GM18951 (cell line): ENCODE measurements around the gene FAM32A.

Experiments
- POLR2A ChIP-seq: IDR thresholded peaks from 4 replicates; pipeline ENCODE4 v1.6.1; 2011; ENCODE audit warnings: mild to moderate bottlenecking; ENCODE audit not compliant: insufficient read length, insufficient read depth; ENCODE audit errors: extremely low read depth
- in situ Hi-C: fragments of 300-500 bp; cut with MboI; formaldehyde crosslinking; loops from one replicate; pipeline ENCODE4 v1.12.0; 2022; ENCODE audit warnings: low sequenced_read_pairs, mixed read lengths, inconsistent platforms; ENCODE audit not compliant: unreplicated experiment

The FAM32A gene

DNA sequence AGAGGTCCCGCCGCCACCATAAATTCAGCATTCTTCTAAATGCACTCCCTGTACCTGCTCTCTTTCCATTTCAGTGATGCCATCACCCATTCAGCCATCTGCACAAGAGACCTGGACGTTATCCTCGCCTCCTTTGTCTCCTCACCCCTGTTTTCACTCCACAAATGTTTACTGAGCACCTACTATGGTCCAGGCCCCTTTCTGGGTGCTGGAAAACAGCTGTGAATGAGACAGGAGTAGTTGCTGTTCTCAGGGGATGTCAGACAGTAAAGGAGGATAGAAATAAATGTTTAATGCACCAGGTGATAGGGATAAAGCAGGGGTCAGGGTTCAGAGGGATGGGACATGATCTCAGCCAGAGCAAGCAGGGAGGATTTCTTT lies 15.8 kb downstream of the FAM32A start:
- TF ChIP-seq POLR2A, result no peak
- in situ Hi-C loops, result no loop called here

DNA sequence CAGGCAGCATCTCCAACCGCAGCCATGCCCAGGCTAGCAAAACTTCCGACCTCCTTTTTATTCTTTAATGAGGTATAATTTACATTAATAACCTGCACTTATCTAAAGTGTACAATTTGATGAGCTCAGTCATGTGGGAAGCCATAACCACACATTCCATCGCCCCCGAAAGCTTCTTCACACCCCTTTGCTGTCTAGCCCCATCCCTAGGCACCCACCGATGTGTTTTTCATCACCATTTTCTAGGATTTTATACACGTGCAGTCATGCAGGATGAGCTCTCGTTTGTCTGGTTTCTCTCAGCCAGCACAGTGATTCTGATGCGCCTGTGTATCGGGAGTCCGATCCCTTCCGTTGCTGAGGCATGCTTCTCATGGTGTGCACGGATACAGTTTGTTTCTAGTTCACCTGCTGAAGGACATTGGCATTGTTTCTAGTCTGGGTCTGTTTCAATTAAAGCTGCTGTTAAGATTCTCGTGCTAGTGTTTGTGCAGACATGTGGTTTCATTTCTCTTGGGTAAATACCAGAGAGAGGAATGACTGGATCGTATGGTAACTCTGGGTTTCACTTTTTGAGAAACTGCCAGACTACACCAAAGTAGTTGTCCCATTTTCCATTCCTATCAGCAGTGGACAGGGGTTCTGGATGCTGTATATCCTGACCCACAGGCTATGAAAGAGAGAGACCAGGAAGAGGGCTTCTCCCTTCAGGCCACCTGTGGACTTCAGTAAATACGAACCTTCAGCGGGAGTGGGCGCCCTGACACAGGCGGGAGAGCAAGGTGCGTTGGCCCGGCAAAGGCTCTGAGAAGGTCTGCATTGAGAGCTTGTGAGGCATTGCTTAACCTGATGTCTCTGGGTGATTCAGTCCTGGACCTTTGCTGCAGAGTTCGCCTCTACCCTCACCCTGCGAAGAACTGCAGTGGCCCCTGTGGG lies 17.4 kb downstream of the FAM32A start:
- in situ Hi-C loops, result no loop called here
- TF ChIP-seq POLR2A, result no peak

DNA sequence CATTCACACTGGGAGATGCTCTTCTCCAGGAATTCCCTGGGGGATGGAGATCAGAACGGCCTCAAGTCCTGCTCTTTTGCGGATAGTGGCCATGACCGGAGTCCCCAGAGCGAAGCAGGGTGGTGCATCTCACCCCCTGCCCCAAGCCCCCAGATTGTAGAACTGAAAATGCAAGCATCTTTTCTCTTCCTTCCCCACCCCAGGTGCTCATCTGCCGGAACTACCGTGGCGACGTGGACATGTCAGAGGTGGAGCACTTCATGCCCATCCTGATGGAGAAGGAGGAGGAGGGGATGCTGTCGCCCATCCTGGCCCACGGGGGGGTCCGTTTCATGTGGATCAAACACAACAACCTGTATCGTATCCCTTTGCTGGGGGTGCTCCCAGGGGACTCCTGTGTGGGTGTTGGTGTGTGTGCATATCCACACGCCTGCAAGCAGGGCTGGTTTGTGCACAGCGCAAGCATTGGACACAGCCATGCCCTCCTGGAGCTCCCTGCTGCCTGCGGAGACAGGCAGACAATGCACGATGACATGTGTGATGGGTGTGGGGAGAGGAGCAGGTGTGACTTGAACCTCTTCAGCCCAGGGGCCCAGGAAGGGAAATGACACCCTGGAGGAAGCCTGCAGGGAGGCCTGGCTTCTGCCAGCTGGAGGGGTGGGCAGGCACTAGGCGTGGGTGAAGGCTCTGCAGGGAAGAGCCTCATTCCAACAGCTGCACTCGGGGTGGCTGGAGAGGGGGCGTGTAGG lies 18.2 kb downstream of the FAM32A start:
- in situ Hi-C loops, result no loop called here
- TF ChIP-seq POLR2A, result no peak

DNA sequence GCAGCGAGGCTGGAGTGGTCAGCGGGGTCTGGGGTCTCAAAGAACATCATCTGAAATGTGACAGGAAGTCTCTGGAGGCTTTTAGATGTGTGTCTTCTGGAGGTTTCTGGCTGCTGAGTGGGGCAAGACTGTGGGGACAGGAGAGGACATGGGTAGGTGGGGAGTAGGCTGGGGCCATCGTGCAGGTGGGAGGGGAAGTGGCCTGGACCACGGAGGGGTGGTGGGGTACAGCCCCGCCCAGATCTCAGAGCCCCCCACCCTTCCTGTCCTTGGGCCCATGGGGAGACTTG lies 18.7 kb downstream of the FAM32A start:
- TF ChIP-seq POLR2A, result no peak
- in situ Hi-C loops, result no loop called here

DNA sequence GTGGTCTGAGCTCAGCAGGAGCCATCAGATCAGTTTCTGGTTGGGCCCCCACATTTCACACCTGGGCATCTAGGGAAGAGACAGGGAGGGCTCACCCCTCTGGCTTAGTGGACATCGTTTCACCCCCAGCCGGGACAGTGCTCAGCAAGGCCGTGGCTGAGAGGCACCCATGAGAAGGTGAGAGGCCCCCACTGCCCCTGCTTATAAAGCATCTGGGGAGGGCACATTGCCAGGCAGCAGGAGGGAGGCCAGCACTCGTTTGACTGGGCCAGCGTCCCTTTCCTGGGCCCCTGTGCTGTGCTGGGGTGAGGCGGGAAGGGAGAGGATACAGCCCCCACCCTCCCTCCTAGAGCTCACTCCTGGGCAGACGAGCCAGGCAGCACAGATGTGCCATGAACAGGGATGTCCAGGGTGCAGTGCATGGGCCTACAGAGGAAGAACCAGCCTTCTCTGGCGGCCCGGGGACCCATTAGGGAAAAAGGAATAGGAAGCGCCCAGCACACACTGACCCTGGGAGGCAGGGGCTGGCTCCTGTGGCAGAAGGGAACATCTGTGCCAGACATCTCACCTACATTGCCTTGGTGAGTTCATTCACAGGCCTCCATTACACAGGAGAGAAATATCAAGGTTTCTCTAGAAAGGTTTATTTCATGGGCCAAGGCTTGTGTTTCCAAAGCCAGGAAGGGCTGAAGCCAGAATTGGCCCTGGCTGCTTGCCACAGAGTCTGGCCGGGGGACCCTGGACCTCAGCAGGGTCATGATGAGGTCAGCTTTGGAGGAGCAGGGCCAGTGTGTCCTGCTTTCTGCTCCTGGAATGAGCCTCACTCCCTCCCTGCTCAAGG lies 20.2 kb downstream of the FAM32A start:
- in situ Hi-C loops, result no loop called here
- TF ChIP-seq POLR2A, result no peak

DNA sequence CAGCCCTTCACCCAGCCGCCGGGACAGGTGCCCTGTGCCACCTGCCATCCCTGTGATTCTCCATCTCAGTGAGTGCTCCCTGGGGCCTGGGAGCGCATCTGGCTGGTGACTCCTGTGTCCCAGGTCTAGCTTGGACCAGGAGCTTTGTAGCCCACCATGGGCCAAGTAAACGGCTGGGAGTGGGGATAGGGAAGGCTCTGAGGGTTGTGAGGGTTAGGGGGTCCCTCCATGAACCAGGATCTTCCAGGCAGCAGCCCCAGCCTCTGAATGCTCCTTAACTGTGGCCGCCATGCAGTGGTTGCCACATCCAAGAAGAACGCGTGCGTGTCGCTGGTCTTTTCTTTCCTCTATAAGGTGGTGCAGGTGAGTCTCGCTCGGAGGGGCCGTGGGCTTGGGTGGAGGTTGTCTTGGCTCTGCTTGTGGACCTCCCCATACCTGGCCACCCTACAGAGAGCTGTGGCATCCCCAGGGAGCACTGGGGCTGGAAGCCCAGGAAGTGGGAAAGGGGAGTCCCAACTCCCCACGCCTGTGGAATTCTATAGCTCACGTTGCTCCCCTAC lies 20.9 kb downstream of the FAM32A start:
- TF ChIP-seq POLR2A, result no peak
- in situ Hi-C loops, result no loop called here

DNA sequence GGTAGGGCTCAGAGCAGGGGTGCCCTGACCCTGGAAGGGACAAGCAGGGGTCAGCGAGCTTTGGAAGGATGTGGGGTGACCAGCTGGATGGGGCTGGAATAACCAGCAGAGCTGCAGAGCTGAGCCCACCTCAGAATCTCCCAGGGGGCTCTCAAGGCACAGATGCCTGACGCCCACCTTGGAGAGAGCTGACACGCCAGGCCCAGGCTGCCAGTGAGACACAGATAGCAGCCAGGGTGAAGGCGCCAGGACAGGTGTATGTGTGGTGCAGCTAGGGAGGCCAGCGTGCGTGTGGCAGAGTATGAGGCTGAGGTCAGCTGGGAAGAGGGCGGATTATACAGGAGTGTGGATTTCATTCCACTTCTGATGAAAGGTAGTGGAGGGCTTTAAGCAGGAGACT lies 21.4 kb downstream of the FAM32A start:
- no peak for TF ChIP-seq POLR2A
- in situ Hi-C loops, result no loop called here

DNA sequence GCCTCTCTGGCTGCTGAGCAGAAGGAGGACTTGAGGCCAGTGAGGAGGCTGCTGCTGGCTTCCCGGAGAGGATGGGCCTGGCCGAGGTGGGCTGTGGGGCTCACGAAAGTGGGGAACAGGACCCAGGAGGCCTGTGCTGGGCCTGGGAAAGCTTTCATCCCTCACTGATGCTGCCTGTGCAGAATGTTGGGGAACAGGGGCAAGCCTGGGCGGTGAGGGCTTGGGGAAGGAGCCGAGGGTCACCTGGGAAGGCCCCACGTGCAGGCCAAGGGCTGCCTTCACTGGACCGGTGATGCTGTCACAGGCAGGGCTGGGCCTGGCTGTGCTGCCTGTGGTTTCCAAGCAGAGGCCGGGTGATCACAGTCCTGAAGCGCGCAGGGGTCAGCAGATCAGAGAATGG lies 21.9 kb downstream of the FAM32A start:
- in situ Hi-C loops, result no loop called here
- TF ChIP-seq POLR2A, result no peak

DNA sequence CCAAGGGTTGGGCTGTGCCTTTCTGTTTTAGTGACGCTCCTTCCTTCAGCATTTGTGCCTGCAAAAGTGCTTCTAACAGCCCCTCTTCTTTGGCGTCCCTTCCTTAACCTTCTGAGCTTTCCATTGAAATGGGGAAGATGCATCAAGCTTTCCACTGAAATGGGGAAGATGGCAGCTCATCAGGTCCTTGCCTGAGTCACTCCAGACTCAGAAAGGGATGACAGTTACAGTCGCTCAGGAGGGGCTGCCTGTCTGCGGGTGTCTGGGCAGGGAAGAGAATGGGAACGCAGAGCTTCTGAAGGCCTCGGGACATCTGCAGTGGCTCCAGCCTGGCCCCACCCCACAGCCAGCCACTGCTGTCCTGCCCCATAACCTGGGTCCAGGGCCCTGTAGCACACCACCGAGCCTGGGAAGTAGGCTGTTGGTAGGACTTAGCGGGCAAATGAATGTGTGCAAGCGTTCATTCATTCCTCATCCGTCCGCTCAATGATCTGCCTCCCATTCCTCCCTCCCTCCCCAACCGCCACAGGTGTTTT lies 22.3 kb downstream of the FAM32A start:
- no peak for TF ChIP-seq POLR2A
- in situ Hi-C loops, result no loop called here

DNA sequence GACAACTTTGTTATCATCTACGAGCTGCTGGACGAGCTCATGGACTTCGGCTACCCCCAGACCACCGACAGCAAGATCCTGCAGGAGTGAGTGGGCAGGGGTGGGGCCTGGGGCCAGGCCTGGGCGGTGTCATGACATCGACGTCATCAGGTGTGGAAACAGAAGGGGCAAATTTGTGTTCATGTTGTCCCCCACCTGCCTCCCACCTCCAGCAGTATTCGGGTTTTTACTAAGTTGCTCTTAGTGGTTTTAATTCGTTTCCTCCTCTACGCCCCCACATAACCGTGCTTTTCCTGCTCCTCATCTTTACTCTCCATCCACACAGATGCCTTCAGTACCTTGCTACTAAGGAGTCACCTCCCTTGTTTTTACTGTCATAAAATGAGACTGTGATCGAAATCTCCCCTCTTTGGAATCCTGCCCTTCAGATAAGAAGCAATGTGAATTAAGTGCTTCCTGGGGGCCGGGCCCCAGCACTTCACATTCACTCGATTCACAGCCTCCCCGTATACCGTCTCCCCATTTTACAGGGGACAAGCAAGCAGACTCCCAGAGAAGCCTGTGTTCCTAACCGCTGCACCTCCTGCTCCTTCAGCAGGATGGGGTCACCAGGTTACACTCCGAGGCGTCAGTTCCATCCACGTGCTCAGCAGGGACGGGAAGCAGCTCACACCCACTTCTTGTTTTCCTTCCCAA lies 23.0 kb downstream of the FAM32A start:
- TF ChIP-seq POLR2A, result no peak
- in situ Hi-C loops, result no loop called here

DNA sequence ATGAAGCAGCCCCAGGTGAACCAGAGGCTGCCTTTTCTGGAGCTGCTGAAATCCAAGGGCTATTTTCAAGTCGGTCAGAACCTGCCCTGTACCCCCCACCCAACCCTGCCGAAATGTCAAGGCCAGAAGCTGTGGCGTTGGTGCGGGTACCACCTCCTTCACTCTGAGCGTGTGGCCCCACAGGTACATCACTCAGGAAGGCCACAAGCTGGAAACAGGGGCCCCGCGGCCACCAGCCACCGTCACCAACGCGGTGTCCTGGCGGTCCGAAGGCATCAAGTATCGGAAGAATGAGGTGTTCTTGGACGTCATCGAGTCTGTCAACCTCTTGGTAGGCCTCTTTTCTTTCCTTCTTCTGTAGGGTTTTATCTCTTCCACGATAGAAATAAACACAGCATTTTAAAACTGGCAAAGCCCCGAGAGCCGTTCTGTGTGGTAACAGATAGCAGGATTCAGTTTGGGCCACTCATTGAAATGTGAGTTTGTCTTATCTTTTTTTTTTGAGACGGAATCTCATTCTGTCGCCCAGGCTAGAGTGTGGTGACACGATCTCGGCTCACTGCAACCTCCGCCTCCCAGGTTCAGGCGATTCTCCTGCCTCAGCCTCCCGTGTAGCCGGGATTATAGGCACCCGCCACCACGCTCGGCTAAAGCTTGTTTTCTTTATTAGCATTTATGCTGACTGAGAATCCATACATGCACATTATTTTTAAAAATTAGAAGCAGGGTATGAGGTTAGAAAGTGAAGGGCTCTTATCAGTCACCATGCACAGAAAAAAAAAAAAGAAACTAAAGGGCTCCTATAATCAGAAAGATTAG lies 23.8 kb downstream of the FAM32A start:
- in situ Hi-C loops, result no loop called here

More for the DNA sequence above, 23.8 kb downstream of the FAM32A start:
- TF ChIP-seq POLR2A, result no peak
